ENCODE measurements around the gene ARHGAP30.
A peak's percentile ranks its signal among the peaks of the same experiment; 100 is the strongest.

Gene ARHGAP30

GRCh38 chr1:160997323-160998038 lies 72.2 kb downstream of the ARHGAP30 start:
- no peak overlapping the region for H3K4me3 ChIP-seq (ENCODE audit: low read length)
- TF ChIP-seq CTCF (conservative IDR thresholded peaks at IDR 0.05; ENCODE audit: low read depth, low read length), result peak; percentile 68
- DNase-seq (ENCODE audit: low read depth), result no peak

Measured in retinal pigment epithelial cell (primary cell).